Keratinocyte (primary cell): Measurements from ENCODE around the gene PDE1C. TPM values are rescaled to one million over a fixed set of nuclear protein-coding genes. Genes with fewer than 3 reads are reported as not detected.

Experiments used
- DNase-seq: peaks from one replicate; pipeline ENCODE4 v3.0.0-alpha.2; 2011; ENCODE audit warnings: low read depth, missing footprints, low spot score
- FAIRE-seq: peaks from 2 replicates; lab custom pipeline; 2011; peaks lifted over from hg19 to GRCh38; lab: Jason Lieb, UNC
- H2AFZ ChIP-seq: 2 replicates; pipeline ENCODE4 v1.6.0; 2012; ENCODE audit warnings: low read length, control low read depth, inconsistent platforms; ENCODE audit not compliant: control insufficient read depth
- H3K27ac ChIP-seq: 2 replicates; pipeline ENCODE4 v1.5.1; 2011; ENCODE audit warnings: low read length; ENCODE audit not compliant: control insufficient read depth, insufficient read depth
- H3K27me3 ChIP-seq: 3 replicates; pipeline ENCODE4 v1.6.0; 2011; ENCODE audit warnings: low read length; ENCODE audit not compliant: control insufficient read depth, insufficient read depth; ENCODE audit errors: extremely low read depth
- H3K36me3 ChIP-seq, 2 experiments: 2 replicates in 1 of 2; 3 replicates in 1 of 2; pipeline ENCODE4 v1.5.1; 2011; ENCODE audit warnings: low read length in 2 of 2, mild to moderate bottlenecking in 1 of 2; ENCODE audit not compliant: control insufficient read depth in 2 of 2, insufficient read depth in 2 of 2; ENCODE audit errors: extremely low read depth in 1 of 2
- H3K4me1 ChIP-seq: 3 replicates; pipeline ENCODE4 v1.5.1; 2011; ENCODE audit warnings: low read length; ENCODE audit not compliant: control insufficient read depth, insufficient read depth; ENCODE audit errors: extremely low read depth
- H3K4me2 ChIP-seq: 3 replicates; pipeline ENCODE4 v1.6.0; 2011; ENCODE audit warnings: low read depth, low read length; ENCODE audit not compliant: control insufficient read depth, insufficient read depth; ENCODE audit errors: extremely low read depth
- H3K4me3 ChIP-seq, 3 experiments: fragments of 200-600 bp in 1 of 3; sonication (generic) in 1 of 3; 2 replicates in 2 of 3; 3 replicates in 1 of 3; pipeline ENCODE4 v1.5.1; 2011 to 2016; ENCODE audit warnings: low read length in 3 of 3, mild to moderate bottlenecking in 3 of 3, control low read depth in 2 of 3, inconsistent platforms in 1 of 3, low read depth in 1 of 3, mixed read lengths in 1 of 3, mixed run types in 1 of 3, moderate library complexity in 1 of 3; ENCODE audit not compliant: control insufficient read depth in 2 of 3, insufficient read depth in 2 of 3; ENCODE audit errors: extremely low read depth in 1 of 3
- H3K79me2 ChIP-seq: 2 replicates; pipeline ENCODE4 v1.6.0; 2012; ENCODE audit warnings: low read length; ENCODE audit not compliant: control insufficient read depth, insufficient read depth
- H3K9ac ChIP-seq: 3 replicates; pipeline ENCODE4 v1.6.0; 2011; ENCODE audit warnings: low read length; ENCODE audit not compliant: control insufficient read depth, insufficient read depth; ENCODE audit errors: extremely low read depth
- H3K9me1 ChIP-seq: 3 replicates; pipeline ENCODE4 v1.6.0; 2011; ENCODE audit warnings: low read length; ENCODE audit not compliant: control insufficient read depth, insufficient read depth; ENCODE audit errors: extremely low read depth
- H3K9me3 ChIP-seq: 2 replicates; pipeline ENCODE4 v1.5.1; 2012; ENCODE audit warnings: low read depth, low read length; ENCODE audit not compliant: control insufficient read depth
- H4K20me1 ChIP-seq: 3 replicates; pipeline ENCODE4 v1.6.0; 2011; ENCODE audit warnings: low read length; ENCODE audit not compliant: control insufficient read depth, insufficient read depth; ENCODE audit errors: extremely low read depth
- EZH2 ChIP-seq: IDR thresholded peaks from one replicate; pipeline ENCODE4 v1.6.1; 2012; ENCODE audit warnings: inconsistent platforms, mild to moderate bottlenecking, low read length, moderate library complexity
- dilution Hi-C: fragments of 300-500 bp; cut with MboI; formaldehyde crosslinking; loops from one replicate; pipeline ENCODE4 v1.7.0; 2020; ENCODE audit warnings: low sequenced_read_pairs; ENCODE audit not compliant: extremely low pct_ligation_motif_present
- polyA plus RNA-seq, 5 experiments: library from polyadenylated mRNA; depleted of rRNA in 3 of 5; stranded (reverse) in 3 of 5; stranded (forward) in 1 of 5; unstranded in 1 of 5; fragments of >200 nt; gene quantifications; 1 replicate in 1 of 5; 2 replicates in 3 of 5; 3 replicates in 1 of 5; pipeline versions ENCODE4 v1.2.1 to v1.2.3, GENCODE V29; 2011 to 2012; ENCODE audit warnings: missing spikeins in 2 of 5, low read depth in 1 of 5, low replicate concordance in 1 of 5
- TF ChIP-seq, protein P1 (sequence below), 3 experiments: IDR thresholded peaks in 1 of 3; conservative IDR thresholded peaks in 1 of 3; optimal IDR thresholded peaks in 1 of 3; 2 replicates in 2 of 3; 3 replicates in 1 of 3; pipeline versions ENCODE3 to v1.5.1; 2011; ENCODE audit warnings: low read length in 3 of 3, mild to moderate bottlenecking in 3 of 3, moderate library complexity in 2 of 3, control low read depth in 1 of 3, inconsistent platforms in 1 of 3; ENCODE audit not compliant: insufficient read depth in 2 of 3; ENCODE audit errors: extremely low read depth in 1 of 3

Gene PDE1C
- polyA plus RNA-seq, 1 donor (not counting 4 experiments of a cell fraction or from before 2014, with no cell fraction given): 2.5 TPM

DNA sequence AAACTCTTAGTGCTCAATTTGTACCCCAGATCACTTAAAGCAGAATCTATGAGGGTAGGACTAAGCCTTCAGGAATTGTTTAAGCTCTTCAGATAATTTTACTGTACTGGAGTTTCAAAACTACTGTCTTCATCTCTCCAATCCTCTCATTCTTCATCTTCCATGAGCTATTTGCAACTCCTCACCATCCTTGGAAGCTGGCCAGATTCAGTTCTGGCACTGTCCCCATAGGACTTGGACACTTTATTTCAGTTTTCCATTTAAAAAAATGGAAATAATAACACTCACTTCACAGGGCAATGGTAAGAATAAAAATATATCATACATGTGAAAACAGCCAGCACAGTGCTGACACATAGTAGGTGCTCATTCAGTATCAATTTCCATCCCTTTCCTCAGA, 308.6 kb downstream of the PDE1C start:
- Histone ChIP-seq H3K9me3 (no peaks in the 10 kb centered on the region), H3K9ac (no peak overlapping the region), H3K4me3 (no peak overlapping the region), H3K27me3 (no peaks in the 10 kb centered on the region), H3K4me1 (no peaks in the 10 kb centered on the region), H4K20me1 (no peaks in the 10 kb centered on the region), H2AFZ (no peak overlapping the region), H3K27ac (no peak overlapping the region), H3K79me2 (no peaks in the 10 kb centered on the region), H3K9me1 (no peaks in the 10 kb centered on the region), H3K36me3 (no peaks in the 10 kb centered on the region), H3K4me2 (no peak overlapping the region)
- TF ChIP-seq, protein P1, sequence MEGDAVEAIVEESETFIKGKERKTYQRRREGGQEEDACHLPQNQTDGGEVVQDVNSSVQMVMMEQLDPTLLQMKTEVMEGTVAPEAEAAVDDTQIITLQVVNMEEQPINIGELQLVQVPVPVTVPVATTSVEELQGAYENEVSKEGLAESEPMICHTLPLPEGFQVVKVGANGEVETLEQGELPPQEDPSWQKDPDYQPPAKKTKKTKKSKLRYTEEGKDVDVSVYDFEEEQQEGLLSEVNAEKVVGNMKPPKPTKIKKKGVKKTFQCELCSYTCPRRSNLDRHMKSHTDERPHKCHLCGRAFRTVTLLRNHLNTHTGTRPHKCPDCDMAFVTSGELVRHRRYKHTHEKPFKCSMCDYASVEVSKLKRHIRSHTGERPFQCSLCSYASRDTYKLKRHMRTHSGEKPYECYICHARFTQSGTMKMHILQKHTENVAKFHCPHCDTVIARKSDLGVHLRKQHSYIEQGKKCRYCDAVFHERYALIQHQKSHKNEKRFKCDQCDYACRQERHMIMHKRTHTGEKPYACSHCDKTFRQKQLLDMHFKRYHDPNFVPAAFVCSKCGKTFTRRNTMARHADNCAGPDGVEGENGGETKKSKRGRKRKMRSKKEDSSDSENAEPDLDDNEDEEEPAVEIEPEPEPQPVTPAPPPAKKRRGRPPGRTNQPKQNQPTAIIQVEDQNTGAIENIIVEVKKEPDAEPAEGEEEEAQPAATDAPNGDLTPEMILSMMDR (optimal IDR thresholded peaks at IDR 0.05 in 1 of 3, IDR thresholded peaks at IDR 0.05 in 1 of 3, conservative IDR thresholded peaks at IDR 0.05 in 1 of 3; ENCODE audit: extremely low read depth in 1 of 3, insufficient read depth in 2 of 3, low read length in 3 of 3): no peak
- TF ChIP-seq EZH2: no peak
- no peak for FAIRE-seq
- dilution Hi-C loops: no loop called here
- DNase-seq: no peak

DNA sequence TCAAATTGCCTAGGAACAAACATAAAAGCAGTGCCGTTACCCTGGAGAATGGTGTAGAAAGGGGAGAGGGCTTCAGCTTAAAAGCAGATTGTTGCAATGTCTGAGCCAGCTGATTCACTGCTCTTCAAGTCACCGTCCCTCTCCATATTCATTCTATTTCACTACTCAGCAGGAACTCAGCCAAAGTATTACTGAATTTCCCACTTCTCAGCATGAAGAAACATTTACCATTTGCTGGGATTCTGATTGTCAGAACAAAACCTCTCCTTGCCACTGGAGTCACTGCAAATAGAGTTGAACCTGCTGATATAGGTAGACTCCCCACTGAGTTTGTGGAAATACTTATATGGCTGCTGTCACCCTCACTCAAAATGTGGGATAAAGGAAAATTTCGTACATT, 311.5 kb downstream of the PDE1C start:
- Histone ChIP-seq H3K4me2 (no peak overlapping the region), H3K36me3 (no peaks in the 10 kb centered on the region), H4K20me1 (no peaks in the 10 kb centered on the region), H3K27me3 (no peaks in the 10 kb centered on the region), H3K79me2 (no peaks in the 10 kb centered on the region), H3K9me1 (no peaks in the 10 kb centered on the region), H3K9me3 (no peaks in the 10 kb centered on the region), H3K27ac (no peak overlapping the region), H2AFZ (no peak overlapping the region), H3K4me3 (no peak overlapping the region), H3K4me1 (no peaks in the 10 kb centered on the region), H3K9ac (no peak overlapping the region)
- dilution Hi-C loops: no loop called here
- FAIRE-seq (no peak), DNase-seq (no peak)
- TF ChIP-seq, protein P1 (optimal IDR thresholded peaks at IDR 0.05 in 1 of 3, IDR thresholded peaks at IDR 0.05 in 1 of 3, conservative IDR thresholded peaks at IDR 0.05 in 1 of 3; ENCODE audit: extremely low read depth in 1 of 3, insufficient read depth in 2 of 3, low read length in 3 of 3): no peak
- TF ChIP-seq EZH2: no peak
